GM18867 (cell line): ENCODE measurements around the gene HIVEP2.

Experiments
- ATAC-seq: cut with Tn5 transposase; IDR thresholded peaks from one replicate; pipeline ENCODE4 v1.9.1; 2021; ENCODE audit warnings: mild to moderate bottlenecking, moderate library complexity; ENCODE audit not compliant: unreplicated experiment

Gene HIVEP2

DNA sequence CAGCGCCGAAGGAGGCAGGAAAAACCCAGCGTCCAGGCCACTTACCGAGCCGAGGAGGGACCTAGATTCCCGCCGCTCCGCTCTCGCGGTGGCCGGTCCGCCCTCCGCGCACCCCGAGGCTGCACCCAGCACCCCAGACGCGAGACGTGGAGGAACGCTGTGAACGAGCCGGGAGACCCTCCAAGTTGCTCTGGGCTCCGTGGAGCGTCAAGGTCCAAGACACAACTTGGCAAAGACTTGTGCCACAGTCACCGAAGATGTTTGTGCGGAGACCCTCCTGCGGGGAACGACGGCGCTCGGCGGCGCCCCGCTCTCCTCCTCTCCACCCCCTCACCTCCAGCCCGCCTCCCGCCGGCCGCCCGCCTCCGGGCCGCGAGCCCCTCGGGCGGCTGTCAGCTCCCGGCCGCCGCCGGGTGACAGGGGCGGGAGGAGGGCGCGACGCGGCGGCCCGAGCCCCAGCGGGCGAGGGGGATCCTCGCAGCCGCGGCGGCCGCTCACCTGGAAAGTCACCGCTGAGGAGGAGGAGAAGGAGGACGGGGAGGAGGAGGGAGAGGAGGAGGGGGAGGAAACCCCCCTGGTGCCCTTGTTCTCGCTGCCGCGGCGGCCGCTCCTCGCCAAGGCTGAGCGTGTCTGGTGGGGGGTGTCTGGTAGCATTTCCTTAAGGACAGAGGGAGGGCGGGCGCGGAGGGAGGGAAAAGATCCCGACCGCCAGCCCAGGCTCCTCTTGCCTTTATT lies 637 bp upstream of the HIVEP2 start:
- ATAC-seq: peak; percentile 16

DNA sequence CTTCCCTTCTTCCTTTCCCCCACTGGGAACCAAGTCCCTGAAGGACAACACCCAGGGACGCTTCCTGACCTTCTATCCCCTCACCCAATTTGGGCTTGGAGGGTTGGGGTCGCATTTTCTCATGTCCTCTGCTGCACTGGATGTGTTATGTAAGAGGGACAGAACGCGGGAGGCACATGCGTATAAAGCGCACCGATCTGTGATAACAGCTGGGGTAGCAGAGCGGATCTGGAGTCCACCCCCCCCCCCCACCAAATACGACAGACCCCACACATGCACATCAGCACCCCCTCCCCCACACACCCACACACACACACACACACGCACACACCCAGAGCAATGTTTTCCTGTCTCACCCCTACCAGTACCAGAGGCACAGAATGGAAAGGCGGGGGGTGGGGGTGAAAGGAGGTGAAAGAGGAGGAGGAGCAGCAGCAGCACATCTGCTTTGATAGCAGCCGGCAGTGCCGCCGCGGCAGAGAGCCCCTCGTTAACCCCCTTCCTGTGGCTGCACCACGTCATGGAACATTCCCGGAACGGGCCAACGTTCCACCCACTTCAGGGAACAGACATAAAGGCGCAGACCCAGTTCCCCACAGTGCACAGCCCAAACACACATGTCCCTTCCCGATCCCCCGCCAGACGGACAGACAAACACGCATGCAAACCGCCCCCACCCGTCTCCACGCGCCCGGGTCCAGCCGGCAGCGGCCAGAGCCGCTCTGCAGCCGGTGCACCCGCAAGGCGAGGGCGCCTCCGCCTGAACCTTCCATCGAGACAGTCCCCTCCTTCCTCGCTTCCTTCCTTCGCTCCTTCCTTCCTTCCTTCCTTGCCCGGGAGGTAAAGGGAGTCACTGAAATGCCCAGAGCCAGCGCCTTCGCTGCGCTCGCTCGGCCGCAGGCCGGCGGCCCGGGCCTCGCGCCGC lies 590 bp downstream of the HIVEP2 start:
- peak; percentile 4 for ATAC-seq

DNA sequence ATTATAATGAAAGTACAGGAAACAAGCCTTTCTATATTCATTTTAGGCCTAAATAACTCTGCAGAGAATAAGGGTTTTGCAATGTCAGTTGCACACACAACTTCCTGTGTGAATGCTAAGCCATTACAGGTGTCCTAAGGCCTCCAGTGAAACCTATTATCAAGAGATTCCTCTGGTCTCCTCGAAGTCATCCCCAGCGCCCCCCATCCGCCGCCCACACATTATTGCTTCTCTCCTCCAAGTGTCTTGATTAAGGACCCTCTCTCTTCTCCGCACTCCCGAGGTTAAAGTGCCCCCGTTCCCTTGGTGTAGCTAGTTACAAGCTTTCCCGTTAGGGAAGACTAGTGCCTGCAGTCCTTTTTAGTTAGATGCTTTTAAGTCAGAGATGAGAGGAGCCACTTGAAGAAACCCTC lies 1.3 kb downstream of the HIVEP2 start:
- ATAC-seq: no peak

DNA sequence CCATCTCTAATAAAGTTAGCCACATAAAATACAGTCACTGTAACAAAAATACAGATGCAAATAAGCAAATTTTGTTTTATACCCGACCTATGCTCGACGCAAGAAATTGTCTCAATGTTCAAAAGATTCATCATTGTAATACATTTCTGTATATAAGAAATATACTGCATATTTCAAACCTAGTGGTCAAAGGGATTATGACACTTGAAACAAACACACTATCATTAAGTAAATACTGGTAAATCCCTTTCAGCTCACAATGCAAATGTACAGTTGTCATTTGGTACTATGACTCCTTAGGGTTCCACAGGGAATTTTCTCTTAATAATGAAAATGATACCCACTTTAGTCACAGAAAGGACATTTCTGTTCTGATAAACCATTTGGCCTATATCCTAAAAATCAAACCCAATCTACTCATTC lies 2.2 kb downstream of the HIVEP2 start:
- no peak for ATAC-seq

DNA sequence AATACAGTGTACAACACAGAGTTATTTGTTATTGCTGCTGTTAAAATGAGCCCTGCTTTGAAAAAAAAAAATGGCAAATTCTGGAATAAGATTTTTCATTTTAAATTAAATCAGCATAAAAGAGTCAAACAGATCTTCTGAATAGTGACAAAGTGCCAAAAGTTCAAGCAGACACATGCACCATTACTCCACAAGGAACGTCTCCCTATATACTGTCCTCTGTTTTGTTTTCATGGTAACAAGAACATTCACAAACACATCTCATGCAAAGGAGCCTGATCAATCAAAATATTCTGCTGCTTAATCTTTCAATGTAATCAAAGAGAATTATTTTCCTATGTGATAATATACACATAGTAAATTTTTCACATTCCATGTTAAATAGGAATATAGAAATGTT lies 2.7 kb downstream of the HIVEP2 start:
- ATAC-seq: no peak

DNA sequence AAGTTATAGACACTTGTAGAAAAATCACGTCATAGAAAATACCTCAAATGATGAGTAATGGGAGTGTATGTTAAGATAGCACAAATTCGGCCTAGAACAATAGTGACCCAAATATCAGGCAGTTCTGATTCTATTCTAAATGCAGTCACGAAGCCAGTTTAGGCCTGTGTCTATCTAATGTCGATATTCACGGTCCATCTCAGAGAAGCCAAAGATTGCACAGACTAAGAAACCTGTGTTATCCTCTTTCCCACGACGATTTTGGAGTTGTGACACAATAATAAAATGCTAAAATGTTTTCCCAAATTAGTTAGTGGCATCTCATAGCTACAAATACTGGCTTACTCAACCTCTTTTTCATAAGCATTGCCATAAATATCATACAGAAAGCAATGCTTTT lies 4.0 kb downstream of the HIVEP2 start:
- ATAC-seq: no peak

DNA sequence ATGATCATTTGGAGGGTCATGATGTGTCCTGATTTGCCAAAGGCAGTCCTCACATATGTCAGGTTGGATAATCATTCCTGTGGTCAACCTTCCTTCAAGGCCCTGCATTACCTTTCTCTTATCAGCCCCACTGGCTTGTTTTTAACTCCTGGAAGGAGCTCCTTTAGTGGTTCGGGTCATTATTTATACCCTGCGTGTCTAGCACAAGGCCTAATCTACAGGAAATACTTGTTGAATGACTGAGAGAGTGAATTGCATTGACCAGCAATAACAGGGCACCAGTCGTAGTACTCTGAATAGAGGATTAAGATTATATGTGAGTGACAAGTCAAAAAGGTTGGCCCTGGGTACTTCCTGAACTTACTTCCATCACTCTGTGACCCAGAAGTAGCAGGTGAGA lies 4.5 kb downstream of the HIVEP2 start:
- ATAC-seq: no peak

DNA sequence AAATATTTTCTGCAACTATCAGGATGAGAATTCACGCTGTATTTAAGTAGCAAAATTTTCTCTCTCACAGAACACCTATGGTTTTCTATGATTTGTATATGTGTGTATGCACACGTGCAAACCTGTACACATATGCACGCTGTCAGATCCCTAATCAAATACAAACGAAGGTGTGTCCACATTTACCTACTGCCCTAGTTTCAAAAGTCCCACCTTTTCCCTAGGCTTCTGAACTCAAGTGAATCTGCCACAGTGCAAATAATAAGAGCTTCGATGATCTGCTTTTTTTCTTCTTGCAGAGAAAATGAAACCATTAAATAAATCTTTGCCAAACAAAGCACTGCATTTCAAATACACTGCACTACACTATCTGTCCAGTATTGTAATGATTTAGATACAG lies 6.5 kb downstream of the HIVEP2 start:
- ATAC-seq: no peak

DNA sequence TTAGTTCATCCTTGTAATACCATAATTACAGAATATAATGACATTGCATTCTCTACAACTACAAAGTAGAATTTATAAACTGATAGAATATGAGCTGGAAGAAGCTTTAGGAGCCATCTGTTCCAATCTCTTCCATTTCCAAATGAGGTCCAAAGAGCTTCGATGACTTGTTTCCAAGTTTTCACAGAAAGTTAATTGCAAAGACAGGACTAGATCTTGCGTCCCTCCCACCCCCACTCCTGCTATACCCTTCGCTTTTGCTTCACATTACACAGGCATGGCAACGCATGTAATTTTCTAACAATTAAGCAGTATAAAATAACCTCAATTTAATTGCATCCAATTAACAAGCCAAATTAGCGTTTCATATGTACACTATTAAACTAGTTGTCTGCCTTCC lies 7.0 kb downstream of the HIVEP2 start:
- no peak for ATAC-seq

DNA sequence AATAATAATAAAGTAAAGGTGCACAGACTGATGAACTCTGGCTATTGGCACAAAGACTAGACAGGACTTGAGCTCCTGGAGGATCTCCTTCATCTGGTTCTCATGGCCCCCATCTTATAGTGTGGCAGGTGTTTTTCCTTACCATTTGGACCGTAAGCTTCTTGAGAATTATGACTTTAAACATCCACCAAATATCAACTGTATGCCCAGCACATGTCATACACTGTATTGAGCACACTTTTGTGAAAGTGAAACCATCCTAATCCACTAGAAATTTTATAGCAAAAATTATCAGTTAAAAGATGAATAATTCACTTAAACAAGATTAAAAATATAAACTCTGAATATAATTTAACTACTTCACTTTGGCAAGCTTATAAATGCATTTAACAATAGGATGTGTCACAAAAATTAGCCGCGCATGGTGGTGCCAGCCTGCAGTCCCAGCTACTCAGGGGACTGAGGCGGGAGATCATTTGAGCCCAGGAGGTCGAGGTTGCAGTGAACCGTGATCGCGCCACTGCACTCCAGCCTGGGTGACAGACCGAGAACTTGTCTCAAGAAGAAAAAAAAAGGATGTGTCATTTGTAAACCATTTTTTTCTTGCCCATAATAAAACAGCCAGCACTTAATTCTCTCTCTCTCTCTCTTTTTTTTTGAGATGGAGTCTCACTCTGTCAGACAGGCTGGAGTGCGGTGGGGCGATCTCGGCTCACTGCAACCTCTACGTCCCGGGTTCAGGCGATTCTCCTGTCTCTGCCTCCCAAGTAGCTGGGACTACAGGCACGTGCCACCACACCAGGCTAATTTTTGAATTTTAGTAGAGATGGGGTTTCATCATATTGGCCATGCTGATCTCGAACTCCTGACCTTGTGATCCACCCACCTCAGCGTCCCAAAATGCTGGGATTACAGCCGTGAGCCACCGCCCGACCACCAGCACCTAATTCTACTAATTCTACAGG lies 9.1 kb downstream of the HIVEP2 start:
- ATAC-seq: peak; percentile 66

DNA sequence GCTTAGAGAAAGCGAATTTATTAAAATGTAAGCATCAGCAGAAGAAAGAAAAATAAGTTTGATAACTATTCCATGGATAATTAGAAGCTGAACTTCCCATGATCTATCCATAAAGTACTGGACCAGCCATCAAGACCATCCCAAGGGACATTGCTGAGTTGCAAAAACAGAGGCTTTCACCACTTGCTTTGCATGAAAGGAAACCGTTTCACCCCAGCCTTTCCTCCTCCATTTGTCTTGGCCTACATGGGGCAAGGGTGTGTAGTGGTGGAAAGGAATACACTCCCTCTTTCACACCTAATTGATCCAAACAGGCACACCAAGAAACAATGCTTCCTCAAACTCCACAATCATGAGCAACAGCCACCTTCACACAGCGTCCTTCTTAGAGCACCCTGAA lies 10.4 kb downstream of the HIVEP2 start:
- no peak for ATAC-seq

DNA sequence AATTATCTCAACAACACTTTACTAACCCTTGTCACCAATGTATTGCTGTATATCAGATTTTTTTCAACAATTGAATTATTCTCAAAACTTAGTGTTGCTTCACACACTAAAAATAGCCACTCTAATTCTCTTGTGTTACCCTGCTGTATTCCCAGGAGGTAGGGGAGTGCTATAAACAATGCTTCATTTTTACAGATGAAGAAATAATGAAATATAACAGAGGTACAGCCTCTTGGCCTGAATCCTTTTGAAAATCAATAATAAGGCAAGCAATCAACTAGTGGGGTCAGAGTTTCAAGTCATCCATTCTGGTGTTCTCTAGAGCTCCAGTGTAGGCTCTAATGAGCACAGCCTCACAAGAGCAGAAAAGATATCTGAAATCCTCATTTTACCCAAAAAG lies 10.9 kb downstream of the HIVEP2 start:
- ATAC-seq: no peak

DNA sequence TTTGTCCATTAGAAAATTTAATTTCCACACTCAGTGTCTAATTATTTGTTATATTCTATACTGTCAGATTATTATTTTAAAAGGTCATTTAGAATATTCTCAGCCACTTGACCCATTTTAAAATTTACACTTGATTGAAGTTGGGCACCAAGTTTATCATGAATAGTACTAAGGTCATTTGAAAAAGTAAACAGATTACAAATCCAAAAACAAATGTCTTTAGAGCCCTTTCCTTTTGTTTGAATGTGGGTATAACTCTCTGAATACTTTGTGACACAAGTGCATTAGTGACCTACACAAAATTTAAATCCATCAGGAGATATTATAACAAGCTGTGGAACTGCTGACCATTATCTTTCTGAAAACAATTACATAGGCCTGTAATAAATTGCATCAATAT lies 11.3 kb downstream of the HIVEP2 start:
- no peak for ATAC-seq

DNA sequence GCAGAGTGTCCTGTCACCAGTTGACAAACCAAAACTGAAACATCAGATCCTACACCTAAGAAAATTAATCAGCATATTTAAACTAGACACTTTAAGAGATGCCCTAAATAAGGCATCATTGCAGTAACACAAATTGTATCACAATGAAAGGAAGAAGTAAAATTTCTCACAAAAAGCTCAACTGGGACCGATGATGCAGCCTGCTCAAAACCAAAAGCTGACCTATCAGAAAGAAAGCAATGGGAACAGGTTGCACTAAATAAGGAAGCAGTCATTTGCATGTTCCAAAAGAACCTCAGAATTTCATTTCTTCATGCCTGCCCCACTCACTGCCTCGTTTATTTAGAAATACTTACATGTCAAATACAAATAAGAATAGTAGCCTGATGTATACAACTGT lies 12.1 kb downstream of the HIVEP2 start:
- ATAC-seq: no peak

DNA sequence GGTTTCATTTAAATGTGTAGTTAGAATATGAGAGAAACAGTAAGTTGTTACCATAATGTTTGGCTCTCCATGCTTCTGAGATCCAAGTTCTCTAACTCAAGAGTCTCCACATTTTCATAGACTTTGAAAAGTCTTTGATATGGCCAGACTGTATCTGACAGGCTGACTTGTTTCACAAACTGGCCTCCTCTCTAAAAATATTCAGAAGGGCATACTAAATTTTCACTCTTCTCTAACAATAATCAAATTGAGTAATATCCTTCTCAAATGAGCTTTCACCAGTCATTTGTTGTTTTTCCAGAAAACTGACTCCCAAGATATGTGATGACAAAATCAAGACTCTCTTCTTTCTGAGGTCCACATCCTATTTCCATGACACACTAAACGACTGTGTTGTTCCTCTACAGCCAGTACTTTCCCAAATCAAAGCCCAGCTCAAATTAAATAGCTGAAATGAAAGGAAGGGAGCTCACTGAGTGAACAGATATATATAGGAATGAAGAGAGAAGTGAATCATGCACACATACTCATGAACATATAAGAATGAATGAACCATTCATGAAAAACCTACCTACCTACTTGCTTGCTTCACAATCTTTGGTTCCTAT lies 15.1 kb downstream of the HIVEP2 start:
- ATAC-seq: no peak

DNA sequence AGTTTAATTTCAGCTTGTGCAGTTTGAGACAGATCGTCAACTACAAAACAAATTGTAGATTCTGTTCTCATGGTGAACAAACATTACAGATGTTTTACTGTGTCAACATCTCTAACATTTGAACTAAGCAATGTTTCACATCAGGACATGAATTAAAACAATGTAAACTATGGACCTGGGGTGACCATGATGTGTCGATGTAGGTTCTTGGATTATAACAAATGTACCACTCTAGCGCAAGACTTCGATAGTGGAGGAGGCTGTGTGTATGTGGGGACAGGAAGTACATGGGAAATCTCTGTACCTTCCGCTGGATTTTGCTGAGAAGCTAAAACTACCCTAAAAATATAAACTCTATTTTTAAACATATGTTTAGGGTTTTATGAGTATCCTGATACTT lies 17.1 kb downstream of the HIVEP2 start:
- ATAC-seq: no peak

DNA sequence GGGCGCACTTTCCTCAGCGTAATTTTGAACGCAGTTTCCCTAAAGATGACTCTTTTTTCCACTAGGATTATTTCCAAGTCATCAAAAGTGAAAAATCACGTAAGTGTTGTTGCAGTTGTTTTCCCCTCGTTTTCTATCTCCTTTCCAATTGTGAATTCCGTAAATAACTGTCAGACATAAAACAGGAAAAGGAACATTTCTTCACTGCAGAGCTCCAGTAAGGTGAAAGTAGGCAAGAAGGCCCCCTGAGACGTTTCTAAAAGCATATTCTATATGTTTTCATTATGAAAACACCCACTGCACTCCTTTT lies 17.8 kb downstream of the HIVEP2 start:
- ATAC-seq: no peak

DNA sequence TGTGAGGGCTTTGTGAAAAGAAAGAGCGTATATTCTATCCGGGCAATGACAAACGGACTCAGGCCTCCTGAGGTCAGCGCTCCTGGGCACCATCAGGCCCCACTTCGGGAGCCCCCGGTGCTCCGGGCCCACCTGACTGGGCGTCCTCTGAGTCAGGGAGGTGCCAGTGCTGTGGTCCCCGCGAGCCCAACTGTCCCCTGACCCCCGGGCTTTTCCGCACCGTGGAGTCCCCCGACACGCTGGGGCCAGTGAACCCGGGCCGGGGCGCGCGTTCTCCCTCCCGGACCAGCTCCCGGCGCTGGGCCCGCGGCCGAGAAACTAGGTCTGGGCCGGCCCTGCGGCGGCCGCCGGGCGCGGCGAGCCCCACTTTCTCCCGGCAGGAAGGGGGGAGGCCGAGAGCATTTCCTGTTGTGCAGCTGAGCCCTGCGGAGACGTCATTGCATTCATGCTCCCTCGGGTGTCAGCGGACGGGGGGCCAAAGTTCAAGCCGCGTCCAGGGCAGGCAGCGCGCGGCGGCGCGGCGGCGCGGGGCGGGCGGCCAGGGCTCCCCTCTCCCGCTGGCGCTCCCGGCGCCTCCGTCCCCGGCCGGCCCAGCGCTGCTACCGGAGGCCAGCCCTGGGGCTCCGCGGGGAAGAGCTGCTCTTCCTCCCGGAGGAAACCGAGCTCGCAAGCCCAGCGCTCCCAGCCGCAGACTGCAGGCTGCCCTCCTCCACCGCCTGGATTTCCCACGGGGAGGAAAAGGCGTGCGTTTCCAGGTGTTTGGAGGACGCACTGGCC lies 18.3 kb downstream of the HIVEP2 start:
- peak; percentile 99 for ATAC-seq

DNA sequence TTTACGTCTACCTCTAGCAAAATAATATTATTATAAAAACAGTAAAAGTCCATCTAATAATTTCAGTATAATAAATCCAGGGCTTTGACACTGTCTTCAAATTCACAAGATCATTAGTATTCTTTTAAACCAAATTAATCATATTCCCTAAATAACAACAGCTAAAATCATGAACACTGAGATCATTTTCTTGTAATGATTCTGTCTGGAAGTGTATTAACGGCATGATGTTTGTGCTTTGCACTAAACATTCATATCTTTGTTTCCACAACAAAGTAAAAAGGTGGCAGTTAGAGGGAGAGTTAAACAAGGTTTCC lies 18.8 kb downstream of the HIVEP2 start:
- ATAC-seq: no peak

DNA sequence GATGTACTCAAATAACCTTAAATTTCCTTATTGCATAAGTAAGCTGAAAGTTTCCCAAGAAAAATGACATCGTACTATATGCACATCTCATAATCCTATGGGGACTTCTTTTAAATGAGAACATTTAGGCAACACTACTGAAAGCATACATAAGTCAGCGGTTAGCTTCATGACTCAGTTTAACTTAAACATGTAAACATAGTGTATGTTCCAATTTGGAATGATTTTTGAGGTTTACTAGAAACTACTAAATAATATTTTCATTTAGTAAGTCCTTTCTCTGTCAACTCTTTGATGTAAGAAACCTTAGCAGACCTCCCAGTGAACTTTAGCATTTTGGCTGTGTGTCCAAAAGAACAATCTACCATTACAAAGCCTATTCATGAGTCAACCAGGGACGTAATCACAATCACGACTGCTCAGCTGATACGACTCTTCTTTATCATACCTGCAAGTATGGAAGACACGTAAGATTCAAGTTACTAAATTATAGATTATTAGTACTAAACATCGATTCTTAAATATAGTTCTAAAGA lies 19.3 kb downstream of the HIVEP2 start:
- ATAC-seq: no peak
